ENCODE results near the gene CYSRT1.

CYSRT1 gene

GRCh38 chr9:137217276-137218211, 7.4 kb upstream of the CYSRT1 start (continued):
- TF ChIP-seq ZNF560 (tag by site-specific recombination; IDR thresholded peaks at IDR 0.05; ENCODE audit: borderline replicate concordance) (no peak), PBX3 (CRISPR knock-in tag; IDR thresholded peaks at IDR 0.05) (no peak), SP2 (tag by site-specific recombination; IDR thresholded peaks at IDR 0.05) (peak; percentile 79), MZF1 (tag by site-specific recombination; IDR thresholded peaks at IDR 0.05; ENCODE audit: borderline replicate concordance) (no peak), ZIC2 (tag by site-specific recombination; IDR thresholded peaks at IDR 0.05) (no peak), HOXC10 (CRISPR knock-in tag; IDR thresholded peaks at IDR 0.05) (no peak), KLF1 (tag by site-specific recombination; IDR thresholded peaks at IDR 0.05) (peak; percentile 89)
- TF ChIP-seq, protein P1, sequence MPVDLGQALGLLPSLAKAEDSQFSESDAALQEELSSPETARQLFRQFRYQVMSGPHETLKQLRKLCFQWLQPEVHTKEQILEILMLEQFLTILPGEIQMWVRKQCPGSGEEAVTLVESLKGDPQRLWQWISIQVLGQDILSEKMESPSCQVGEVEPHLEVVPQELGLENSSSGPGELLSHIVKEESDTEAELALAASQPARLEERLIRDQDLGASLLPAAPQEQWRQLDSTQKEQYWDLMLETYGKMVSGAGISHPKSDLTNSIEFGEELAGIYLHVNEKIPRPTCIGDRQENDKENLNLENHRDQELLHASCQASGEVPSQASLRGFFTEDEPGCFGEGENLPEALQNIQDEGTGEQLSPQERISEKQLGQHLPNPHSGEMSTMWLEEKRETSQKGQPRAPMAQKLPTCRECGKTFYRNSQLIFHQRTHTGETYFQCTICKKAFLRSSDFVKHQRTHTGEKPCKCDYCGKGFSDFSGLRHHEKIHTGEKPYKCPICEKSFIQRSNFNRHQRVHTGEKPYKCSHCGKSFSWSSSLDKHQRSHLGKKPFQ (tag by site-specific recombination; IDR thresholded peaks at IDR 0.05), result peak; percentile 94

GRCh38 chr9:137218212-137218753, 6.7 kb upstream of the CYSRT1 start:
- CTCF ChIA-PET, result interaction anchor here (0.8 to 1.1 kb wide), 3 partner anchors 9 to 189 kb away, joined by 3 to 4 read pairs (median 4); partner anchors contain the start of gene RNF224
- Histone ChIP-seq H3K27ac (ENCODE audit: extremely low read depth, low read depth, low read length) (no peak overlapping the region), H3K9me3 (ENCODE audit: control insufficient read depth, insufficient read depth, low read depth, low read length) (no peaks in the 10 kb centered on the region), H3K4me3 (ENCODE audit: low read depth, low read length) (no peak overlapping the region), H3K4me1 (ENCODE audit: control insufficient read depth, insufficient read depth, low read length) (peaks cover 4% of the 10 kb centered on the region), H3K36me3 (ENCODE audit: control insufficient read depth in 2 of 2, insufficient read depth in 1 of 2, low read length in 2 of 2) (peaks cover 0 to 62% of the 10 kb centered on the region in 2 experiments; a peak in 1 of 3 replicates)
- POLR2A ChIA-PET, result interaction anchor here (0.6 to 17.2 kb wide), 6 partner anchors 10 to 132 kb away, joined by 3 to 304 read pairs (median 6); partner anchors contain the start of genes MAN1B1, NDOR1, TMEM203 and TPRN
- TF ChIP-seq ZFP41 (tag by site-specific recombination; IDR thresholded peaks at IDR 0.05; ENCODE audit: borderline replicate concordance) (no peak), MZF1 (tag by site-specific recombination; IDR thresholded peaks at IDR 0.05; ENCODE audit: borderline replicate concordance) (no peak), TCF7L2 (IDR thresholded peaks at IDR 0.05; ENCODE audit: borderline replicate concordance, low read depth, low read length) (no peak), ZNF777 (tag by site-specific recombination; IDR thresholded peaks at IDR 0.05; ENCODE audit: borderline replicate concordance) (no peak), ZNF112 (tag by site-specific recombination; IDR thresholded peaks at IDR 0.05) (no peak), ZNF19 (tag by site-specific recombination; IDR thresholded peaks at IDR 0.05; ENCODE audit: low read depth) (no peak), ZSCAN5A (tag by site-specific recombination; IDR thresholded peaks at IDR 0.05) (no peak), ZNF280C (tag by site-specific recombination; IDR thresholded peaks at IDR 0.05) (no peak)
- TF ChIP-seq, protein P2, sequence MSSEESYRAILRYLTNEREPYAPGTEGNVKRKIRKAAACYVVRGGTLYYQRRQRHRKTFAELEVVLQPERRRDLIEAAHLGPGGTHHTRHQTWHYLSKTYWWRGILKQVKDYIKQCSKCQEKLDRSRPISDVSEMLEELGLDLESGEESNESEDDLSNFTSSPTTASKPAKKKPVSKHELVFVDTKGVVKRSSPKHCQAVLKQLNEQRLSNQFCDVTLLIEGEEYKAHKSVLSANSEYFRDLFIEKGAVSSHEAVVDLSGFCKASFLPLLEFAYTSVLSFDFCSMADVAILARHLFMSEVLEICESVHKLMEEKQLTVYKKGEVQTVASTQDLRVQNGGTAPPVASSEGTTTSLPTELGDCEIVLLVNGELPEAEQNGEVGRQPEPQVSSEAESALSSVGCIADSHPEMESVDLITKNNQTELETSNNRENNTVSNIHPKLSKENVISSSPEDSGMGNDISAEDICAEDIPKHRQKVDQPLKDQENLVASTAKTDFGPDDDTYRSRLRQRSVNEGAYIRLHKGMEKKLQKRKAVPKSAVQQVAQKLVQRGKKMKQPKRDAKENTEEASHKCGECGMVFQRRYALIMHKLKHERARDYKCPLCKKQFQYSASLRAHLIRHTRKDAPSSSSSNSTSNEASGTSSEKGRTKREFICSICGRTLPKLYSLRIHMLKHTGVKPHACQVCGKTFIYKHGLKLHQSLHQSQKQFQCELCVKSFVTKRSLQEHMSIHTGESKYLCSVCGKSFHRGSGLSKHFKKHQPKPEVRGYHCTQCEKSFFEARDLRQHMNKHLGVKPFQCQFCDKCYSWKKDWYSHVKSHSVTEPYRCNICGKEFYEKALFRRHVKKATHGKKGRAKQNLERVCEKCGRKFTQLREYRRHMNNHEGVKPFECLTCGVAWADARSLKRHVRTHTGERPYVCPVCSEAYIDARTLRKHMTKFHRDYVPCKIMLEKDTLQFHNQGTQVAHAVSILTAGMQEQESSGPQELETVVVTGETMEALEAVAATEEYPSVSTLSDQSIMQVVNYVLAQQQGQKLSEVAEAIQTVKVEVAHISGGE (tag by site-specific recombination; conservative IDR thresholded peaks at IDR 0.05; ENCODE audit: low read depth), result no peak
